Dedifferentiated amniotic fluid mesenchymal stem cell (primary cell): ENCODE measurements around the gene EPHA8.

Source experiments
- DNase-seq: peaks from one replicate; pipeline ENCODE4 v3.0.0-alpha.2; 2016; ENCODE audit errors: extremely low spot score

EPHA8 gene

GRCh38 chr1:22567197-22567596 lies 3.9 kb downstream of the EPHA8 start:
- DNase-seq, result no peak

GRCh38 chr1:22567994-22568393 lies 4.7 kb downstream of the EPHA8 start:
- DNase-seq, result no peak

- DNase-seq, result no peak
Measured at GRCh38 chr1:22569269-22569668, 6.0 kb downstream of the EPHA8 start.

- no peak for DNase-seq
Measured at GRCh38 chr1:22570140-22570909, 7.0 kb downstream of the EPHA8 start.

- no peak for DNase-seq
Measured at GRCh38 chr1:22572818-22573217, 9.5 kb downstream of the EPHA8 start.

- DNase-seq, result no peak
Measured at GRCh38 chr1:22573237-22573636, 9.9 kb downstream of the EPHA8 start.

GRCh38 chr1:22575532-22576149 lies 12.4 kb downstream of the EPHA8 start:
- DNase-seq, result no peak

GRCh38 chr1:22576150-22576544 lies 12.9 kb downstream of the EPHA8 start:
- no peak for DNase-seq

- no peak for DNase-seq
Measured at GRCh38 chr1:22576617-22577016, 13.3 kb downstream of the EPHA8 start.

- no peak for DNase-seq
Measured at GRCh38 chr1:22578732-22579361, 15.6 kb downstream of the EPHA8 start.

GRCh38 chr1:22579541-22580155 lies 16.4 kb downstream of the EPHA8 start:
- DNase-seq, result no peak

- no peak for DNase-seq
Measured at GRCh38 chr1:22582661-22583635, 19.7 kb downstream of the EPHA8 start.

GRCh38 chr1:22584001-22584562 lies 20.8 kb downstream of the EPHA8 start:
- no peak for DNase-seq

GRCh38 chr1:22584970-22585369 lies 21.7 kb downstream of the EPHA8 start:
- DNase-seq, result no peak

- no peak for DNase-seq
Measured at GRCh38 chr1:22585471-22585870, 22.2 kb downstream of the EPHA8 start.

GRCh38 chr1:22586356-22587130 lies 23.3 kb downstream of the EPHA8 start:
- no peak for DNase-seq

- DNase-seq, result no peak
Measured at GRCh38 chr1:22587247-22587646, 24.0 kb downstream of the EPHA8 start.

- no peak for DNase-seq
Measured at GRCh38 chr1:22588899-22589422, 25.7 kb downstream of the EPHA8 start.

- no peak for DNase-seq
Measured at GRCh38 chr1:22591576-22591975, 28.3 kb downstream of the EPHA8 start.

GRCh38 chr1:22592051-22592450 lies 28.8 kb downstream of the EPHA8 start:
- no peak for DNase-seq
